SK-N-SH treated with all-trans-retinoic acid at 6 μM for 48 hours (cell line): ENCODE results near the gene AFF1.
A peak's percentile ranks its signal among the peaks of the same experiment; 100 is the strongest.

Source experiments
- ARNTL ChIP-seq: fragments of 450-650 bp; formaldehyde crosslinking; IDR thresholded peaks from 2 replicates; pipeline ENCODE4 v1.5.0; 2020; ENCODE audit warnings: low read depth, mild to moderate bottlenecking, moderate library complexity, borderline replicate concordance
- BACH2 ChIP-seq: fragments of 250-450 bp; sonication (Bioruptor Pico); IDR thresholded peaks from 2 replicates; pipeline ENCODE4 v1.9.0; 2021; ENCODE audit warnings: mild to moderate bottlenecking, borderline replicate concordance
- CSDC2 ChIP-seq: fragments of 250-450 bp; sonication (Bioruptor Pico); IDR thresholded peaks from 2 replicates; pipeline ENCODE4 v1.5.0; 2020; ENCODE audit warnings: mild to moderate bottlenecking, moderate library complexity
- GLIS3 ChIP-seq: fragments of 250-450 bp; sonication (Bioruptor Pico); IDR thresholded peaks from 2 replicates; pipeline ENCODE4 v1.5.0; 2020; ENCODE audit warnings: mild to moderate bottlenecking, moderate library complexity
- RARB ChIP-seq: fragments of 250-450 bp; sonication (Bioruptor Pico); IDR thresholded peaks from 2 replicates; pipeline ENCODE4 v1.8.0; 2021; ENCODE audit warnings: mild to moderate bottlenecking, moderate library complexity
- TCF4 ChIP-seq: fragments of 250-450 bp; sonication (Bioruptor Pico); IDR thresholded peaks from 2 replicates; pipeline ENCODE4 v1.8.0; 2021; ENCODE audit warnings: mild to moderate bottlenecking, moderate library complexity, borderline replicate concordance
- TOX ChIP-seq: fragments of 250-450 bp; sonication (Bioruptor Pico); IDR thresholded peaks from 2 replicates; pipeline ENCODE4 v1.8.0; 2021; ENCODE audit warnings: mild to moderate bottlenecking, moderate library complexity, borderline replicate concordance
- ZC3H10 ChIP-seq: fragments of 250-450 bp; sonication (Bioruptor Pico); IDR thresholded peaks from 2 replicates; pipeline ENCODE4 v1.5.1; 2021; ENCODE audit warnings: mild to moderate bottlenecking, moderate library complexity
- ZFP3 ChIP-seq: fragments of 250-450 bp; sonication (Bioruptor Pico); IDR thresholded peaks from 2 replicates; pipeline ENCODE4 v1.5.0; 2020; ENCODE audit warnings: mild to moderate bottlenecking, moderate library complexity
- ZFP30 ChIP-seq: fragments of 450-650 bp; formaldehyde crosslinking; IDR thresholded peaks from 2 replicates; pipeline ENCODE4 v1.5.0; 2022; ENCODE audit warnings: mild to moderate bottlenecking, moderate library complexity
- ZNF70 ChIP-seq: fragments of 450-650 bp; formaldehyde crosslinking; IDR thresholded peaks from 2 replicates; pipeline ENCODE4 v1.5.0; 2020; ENCODE audit warnings: mild to moderate bottlenecking, moderate library complexity
- TF ChIP-seq, protein P1 (sequence below): fragments of 250-450 bp; sonication (Bioruptor Pico); IDR thresholded peaks from 2 replicates; pipeline ENCODE4 v1.5.0; 2020; ENCODE audit warnings: mild to moderate bottlenecking, moderate library complexity
- TF ChIP-seq, protein P2 (sequence below): fragments of 250-450 bp; sonication (Bioruptor Pico); IDR thresholded peaks from 2 replicates; pipeline ENCODE4 v1.5.1; 2021; ENCODE audit warnings: mild to moderate bottlenecking, moderate library complexity
- TF ChIP-seq, protein P3 (sequence below): fragments of 250-450 bp; sonication (Bioruptor Pico); IDR thresholded peaks from 2 replicates; pipeline ENCODE4 v1.8.0; 2020; ENCODE audit warnings: mild to moderate bottlenecking, moderate library complexity, borderline replicate concordance

DNA sequence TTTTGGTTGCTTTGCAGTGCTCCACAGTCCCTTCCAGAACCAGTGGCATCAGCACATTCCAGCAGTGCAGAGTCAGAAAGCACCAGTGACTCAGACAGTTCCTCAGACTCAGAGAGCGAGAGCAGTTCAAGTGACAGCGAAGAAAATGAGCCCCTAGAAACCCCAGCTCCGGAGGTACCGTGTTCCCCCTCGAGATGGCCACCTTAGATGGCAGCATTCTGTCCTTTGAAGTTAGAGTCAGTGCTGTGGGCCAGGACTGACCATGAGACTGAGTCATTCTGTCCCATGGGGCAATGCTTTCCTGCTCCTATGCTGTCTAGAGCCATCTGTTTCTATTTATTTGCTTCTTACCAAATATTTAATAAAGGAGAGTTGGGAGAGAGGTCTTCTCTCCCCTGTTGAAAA lies 173.3 kb downstream of the AFF1 start:
- TF ChIP-seq TOX (no peak), ZFP3 (CRISPR knock-in tag) (no peak), ZFP30 (CRISPR knock-in tag) (no peak), RARB (no peak), ARNTL (no peak), BACH2 (CRISPR knock-in tag) (no peak), GLIS3 (CRISPR knock-in tag) (no peak), ZC3H10 (CRISPR knock-in tag) (no peak), ZNF70 (CRISPR knock-in tag) (no peak), TCF4 (CRISPR knock-in tag) (peak; percentile 58; the same call in 1 of the 2 replicates), CSDC2 (no peak)
- TF ChIP-seq, protein P1, sequence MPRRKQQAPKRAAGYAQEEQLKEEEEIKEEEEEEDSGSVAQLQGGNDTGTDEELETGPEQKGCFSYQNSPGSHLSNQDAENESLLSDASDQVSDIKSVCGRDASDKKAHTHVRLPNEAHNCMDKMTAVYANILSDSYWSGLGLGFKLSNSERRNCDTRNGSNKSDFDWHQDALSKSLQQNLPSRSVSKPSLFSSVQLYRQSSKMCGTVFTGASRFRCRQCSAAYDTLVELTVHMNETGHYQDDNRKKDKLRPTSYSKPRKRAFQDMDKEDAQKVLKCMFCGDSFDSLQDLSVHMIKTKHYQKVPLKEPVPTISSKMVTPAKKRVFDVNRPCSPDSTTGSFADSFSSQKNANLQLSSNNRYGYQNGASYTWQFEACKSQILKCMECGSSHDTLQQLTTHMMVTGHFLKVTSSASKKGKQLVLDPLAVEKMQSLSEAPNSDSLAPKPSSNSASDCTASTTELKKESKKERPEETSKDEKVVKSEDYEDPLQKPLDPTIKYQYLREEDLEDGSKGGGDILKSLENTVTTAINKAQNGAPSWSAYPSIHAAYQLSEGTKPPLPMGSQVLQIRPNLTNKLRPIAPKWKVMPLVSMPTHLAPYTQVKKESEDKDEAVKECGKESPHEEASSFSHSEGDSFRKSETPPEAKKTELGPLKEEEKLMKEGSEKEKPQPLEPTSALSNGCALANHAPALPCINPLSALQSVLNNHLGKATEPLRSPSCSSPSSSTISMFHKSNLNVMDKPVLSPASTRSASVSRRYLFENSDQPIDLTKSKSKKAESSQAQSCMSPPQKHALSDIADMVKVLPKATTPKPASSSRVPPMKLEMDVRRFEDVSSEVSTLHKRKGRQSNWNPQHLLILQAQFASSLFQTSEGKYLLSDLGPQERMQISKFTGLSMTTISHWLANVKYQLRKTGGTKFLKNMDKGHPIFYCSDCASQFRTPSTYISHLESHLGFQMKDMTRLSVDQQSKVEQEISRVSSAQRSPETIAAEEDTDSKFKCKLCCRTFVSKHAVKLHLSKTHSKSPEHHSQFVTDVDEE (CRISPR knock-in tag) = no peak
- TF ChIP-seq, protein P2, sequence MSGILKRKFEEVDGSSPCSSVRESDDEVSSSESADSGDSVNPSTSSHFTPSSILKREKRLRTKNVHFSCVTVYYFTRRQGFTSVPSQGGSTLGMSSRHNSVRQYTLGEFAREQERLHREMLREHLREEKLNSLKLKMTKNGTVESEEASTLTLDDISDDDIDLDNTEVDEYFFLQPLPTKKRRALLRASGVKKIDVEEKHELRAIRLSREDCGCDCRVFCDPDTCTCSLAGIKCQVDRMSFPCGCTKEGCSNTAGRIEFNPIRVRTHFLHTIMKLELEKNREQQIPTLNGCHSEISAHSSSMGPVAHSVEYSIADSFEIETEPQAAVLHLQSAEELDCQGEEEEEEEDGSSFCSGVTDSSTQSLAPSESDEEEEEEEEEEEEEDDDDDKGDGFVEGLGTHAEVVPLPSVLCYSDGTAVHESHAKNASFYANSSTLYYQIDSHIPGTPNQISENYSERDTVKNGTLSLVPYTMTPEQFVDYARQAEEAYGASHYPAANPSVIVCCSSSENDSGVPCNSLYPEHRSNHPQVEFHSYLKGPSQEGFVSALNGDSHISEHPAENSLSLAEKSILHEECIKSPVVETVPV (CRISPR knock-in tag) = no peak
- TF ChIP-seq, protein P3, sequence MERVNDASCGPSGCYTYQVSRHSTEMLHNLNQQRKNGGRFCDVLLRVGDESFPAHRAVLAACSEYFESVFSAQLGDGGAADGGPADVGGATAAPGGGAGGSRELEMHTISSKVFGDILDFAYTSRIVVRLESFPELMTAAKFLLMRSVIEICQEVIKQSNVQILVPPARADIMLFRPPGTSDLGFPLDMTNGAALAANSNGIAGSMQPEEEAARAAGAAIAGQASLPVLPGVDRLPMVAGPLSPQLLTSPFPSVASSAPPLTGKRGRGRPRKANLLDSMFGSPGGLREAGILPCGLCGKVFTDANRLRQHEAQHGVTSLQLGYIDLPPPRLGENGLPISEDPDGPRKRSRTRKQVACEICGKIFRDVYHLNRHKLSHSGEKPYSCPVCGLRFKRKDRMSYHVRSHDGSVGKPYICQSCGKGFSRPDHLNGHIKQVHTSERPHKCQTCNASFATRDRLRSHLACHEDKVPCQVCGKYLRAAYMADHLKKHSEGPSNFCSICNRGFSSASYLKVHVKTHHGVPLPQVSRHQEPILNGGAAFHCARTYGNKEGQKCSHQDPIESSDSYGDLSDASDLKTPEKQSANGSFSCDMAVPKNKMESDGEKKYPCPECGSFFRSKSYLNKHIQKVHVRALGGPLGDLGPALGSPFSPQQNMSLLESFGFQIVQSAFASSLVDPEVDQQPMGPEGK (CRISPR knock-in tag) = no peak
